Activated CD4-positive, alpha-beta T cell treated with anti-CD3 and anti-CD28 coated beads for 24 hours (primary cell): ENCODE data around the gene ERAP2.

Experiments used
- DNase-seq, 2 donors: peaks; one replicate each; pipeline ENCODE4 v3.0.0-alpha.2; 2020; ENCODE audit warnings: low read depth in 2 of 2

The ERAP2 gene

GRCh38 chr5:96931605-96932004, 55.3 kb downstream of the ERAP2 start:
- DNase-seq, result no peak

GRCh38 chr5:96932026-96932425, 55.7 kb downstream of the ERAP2 start:
- no peak for DNase-seq

GRCh38 chr5:96933764-96934707, 57.7 kb downstream of the ERAP2 start:
- DNase-seq, result no peak

GRCh38 chr5:96934708-96935558, 58.6 kb downstream of the ERAP2 start:
- DNase-seq, result peak; percentile 83 to 84

GRCh38 chr5:96935559-96936430, 59.5 kb downstream of the ERAP2 start, which contains the start of gene LNPEP:
Gene LNPEP (plus strand): TSS chr5:96936080. CDS start chr5:96936156, 76 bp downstream.
- peak; percentile 87 to 90 for DNase-seq

- DNase-seq, result peak in 1 of 2 donors; percentile 28
These were observed 60.4 kb downstream of the ERAP2 start for GRCh38 chr5:96936431-96937320.

- no peak for DNase-seq
These were observed 64.3 kb downstream of the ERAP2 start for GRCh38 chr5:96940586-96940985.

GRCh38 chr5:96941140-96941539, 64.8 kb downstream of the ERAP2 start:
- DNase-seq, result no peak

- no peak for DNase-seq
These were observed 65.8 kb downstream of the ERAP2 start for GRCh38 chr5:96942078-96942477.

- no peak for DNase-seq
These were observed 66.6 kb downstream of the ERAP2 start for GRCh38 chr5:96942911-96943310.

GRCh38 chr5:96943799-96944198, 67.5 kb downstream of the ERAP2 start:
- DNase-seq, result no peak

GRCh38 chr5:96945144-96945897, 69.0 kb downstream of the ERAP2 start:
- DNase-seq, result no peak

- DNase-seq, result no peak
These were observed 70.1 kb downstream of the ERAP2 start for GRCh38 chr5:96946381-96946780.

- no peak for DNase-seq
These were observed 75.9 kb downstream of the ERAP2 start for GRCh38 chr5:96952118-96952750.

GRCh38 chr5:96952974-96953730, 76.9 kb downstream of the ERAP2 start:
- no peak for DNase-seq

GRCh38 chr5:96957254-96958049, 81.2 kb downstream of the ERAP2 start:
- DNase-seq, result no peak

- no peak for DNase-seq
These were observed 82.7 kb downstream of the ERAP2 start for GRCh38 chr5:96958977-96959376.

- no peak for DNase-seq
These were observed 84.8 kb downstream of the ERAP2 start for GRCh38 chr5:96961053-96961452.
